ENCODE measurements around the gene CRP.

GRCh38 chr1:159705251-159705903 lies 9.0 kb downstream of the CRP start:
- no peak for TF ChIP-seq CTCF (IDR thresholded peaks at IDR 0.05)
- TF ChIP-seq EP300 (IDR thresholded peaks at IDR 0.05), result no peak
- no peak for TF ChIP-seq POLR2AphosphoS5 (IDR thresholded peaks at IDR 0.05)
